Cardiac fibroblast (primary cell): Measurements from ENCODE around the gene HTATSF1.

ENCODE experiments used
- DNase-seq, 2 donors: peaks; one replicate each; pipeline versions ENCODE4 v3.0.0 to v3.0.0-alpha.2; 2010; ENCODE audit warnings: low read depth in 2 of 2
- H3K4me3 ChIP-seq, 2 donors: replicated peaks in 1 of 2; 1 replicate in 1 of 2; 2 replicates in 1 of 2; pipeline ENCODE4 v1.5.1; 2011; ENCODE audit warnings: low read depth in 2 of 2, low read length in 2 of 2, mild to moderate bottlenecking in 2 of 2, moderate library complexity in 1 of 2
- TF ChIP-seq, protein P1 (sequence below): IDR thresholded peaks from one replicate; pipeline ENCODE4 v1.5.1; 2011; ENCODE audit warnings: low read depth, mild to moderate bottlenecking, low read length, inconsistent platforms

The HTATSF1 gene

DNA sequence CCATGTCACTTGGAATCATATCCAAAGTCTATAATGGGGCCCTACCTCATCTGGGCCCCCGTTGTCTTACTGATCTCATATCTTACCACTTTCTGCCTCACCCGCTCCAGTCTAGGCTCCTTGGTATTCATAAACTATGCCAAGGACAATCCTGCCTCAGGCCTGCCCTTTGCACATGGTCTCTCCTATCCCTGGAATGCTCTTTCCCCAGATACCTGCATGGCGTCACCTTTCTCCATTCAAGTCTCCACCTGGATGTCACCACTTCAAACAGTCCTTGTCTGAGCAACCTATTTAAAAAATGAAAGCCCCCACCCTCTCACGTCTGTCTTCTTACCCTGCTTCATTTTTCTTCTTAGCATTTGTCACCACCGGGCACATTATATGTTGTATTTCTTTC, 42.8 kb downstream of the HTATSF1 start:
- TF ChIP-seq, protein P1, sequence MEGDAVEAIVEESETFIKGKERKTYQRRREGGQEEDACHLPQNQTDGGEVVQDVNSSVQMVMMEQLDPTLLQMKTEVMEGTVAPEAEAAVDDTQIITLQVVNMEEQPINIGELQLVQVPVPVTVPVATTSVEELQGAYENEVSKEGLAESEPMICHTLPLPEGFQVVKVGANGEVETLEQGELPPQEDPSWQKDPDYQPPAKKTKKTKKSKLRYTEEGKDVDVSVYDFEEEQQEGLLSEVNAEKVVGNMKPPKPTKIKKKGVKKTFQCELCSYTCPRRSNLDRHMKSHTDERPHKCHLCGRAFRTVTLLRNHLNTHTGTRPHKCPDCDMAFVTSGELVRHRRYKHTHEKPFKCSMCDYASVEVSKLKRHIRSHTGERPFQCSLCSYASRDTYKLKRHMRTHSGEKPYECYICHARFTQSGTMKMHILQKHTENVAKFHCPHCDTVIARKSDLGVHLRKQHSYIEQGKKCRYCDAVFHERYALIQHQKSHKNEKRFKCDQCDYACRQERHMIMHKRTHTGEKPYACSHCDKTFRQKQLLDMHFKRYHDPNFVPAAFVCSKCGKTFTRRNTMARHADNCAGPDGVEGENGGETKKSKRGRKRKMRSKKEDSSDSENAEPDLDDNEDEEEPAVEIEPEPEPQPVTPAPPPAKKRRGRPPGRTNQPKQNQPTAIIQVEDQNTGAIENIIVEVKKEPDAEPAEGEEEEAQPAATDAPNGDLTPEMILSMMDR = no peak
- no peak overlapping the region for H3K4me3 ChIP-seq

DNA sequence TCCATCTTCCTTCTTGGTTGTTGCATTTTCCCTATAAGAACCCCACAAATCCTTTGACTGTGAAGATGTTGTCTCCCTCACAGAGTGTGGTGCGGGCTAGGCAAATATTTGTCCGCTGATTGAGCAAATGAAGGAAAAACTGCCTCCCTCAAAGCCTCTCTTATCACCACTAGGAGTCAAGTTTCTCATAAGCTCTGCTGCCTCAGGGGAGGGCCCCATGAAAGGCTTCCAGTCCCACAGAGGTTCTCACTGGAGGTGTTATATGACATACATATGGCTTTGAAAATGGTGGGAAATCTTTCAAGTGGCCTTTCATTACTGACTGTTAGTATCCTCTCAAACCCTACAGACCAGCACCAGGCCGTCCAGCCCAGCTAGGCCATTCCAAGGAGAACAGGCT, 43.9 kb downstream of the HTATSF1 start:
- H3K4me3 ChIP-seq = no peak overlapping the region
- TF ChIP-seq, protein P1 = no peak
- peak in 1 of 2 donors; percentile 14 for DNase-seq

More for the DNA sequence above, 42.8 kb downstream of the HTATSF1 start:
- DNase-seq = no peak

DNA sequence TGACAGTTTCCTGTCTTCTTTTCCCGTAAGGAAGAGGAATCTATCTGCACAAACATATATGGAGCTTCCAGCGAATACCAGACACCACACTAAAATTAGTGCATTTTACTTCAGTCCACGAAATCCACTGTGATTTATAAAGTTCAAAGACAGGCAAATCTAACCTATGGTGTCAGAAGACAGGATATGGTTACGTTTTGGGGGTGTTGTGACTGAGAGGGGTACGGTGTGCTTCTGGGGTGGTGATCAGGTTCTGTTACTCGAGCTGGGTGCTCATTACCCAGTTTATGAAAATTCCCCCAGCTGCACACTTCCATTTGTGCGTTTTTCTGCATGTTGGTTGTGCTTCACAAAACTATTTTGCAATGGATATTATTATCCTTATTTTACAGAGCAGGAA, 44.9 kb downstream of the HTATSF1 start:
- DNase-seq = no peak
- TF ChIP-seq, protein P1 = no peak
- H3K4me3 ChIP-seq = no peak overlapping the region

DNA sequence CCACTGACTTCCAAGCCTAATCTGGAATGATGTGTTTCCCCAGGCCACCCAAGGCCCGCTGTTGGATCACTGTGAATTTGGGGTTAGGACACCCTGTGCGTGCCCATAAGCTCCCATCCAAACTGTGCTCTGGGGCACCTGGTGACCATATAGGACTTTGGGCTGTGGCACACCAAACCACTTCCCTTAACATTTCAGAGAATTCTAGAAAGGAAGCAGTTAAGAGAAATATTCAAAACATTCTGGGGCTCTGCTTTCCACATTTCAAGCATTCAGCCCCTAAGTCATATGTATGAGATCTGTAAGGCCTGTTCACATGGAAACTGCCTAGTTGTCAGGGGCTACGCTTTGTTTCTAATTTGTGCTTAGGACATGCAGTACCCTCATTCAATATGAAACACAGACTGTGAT, 49.0 kb downstream of the HTATSF1 start:
- TF ChIP-seq, protein P1 = no peak
- no peak overlapping the region for H3K4me3 ChIP-seq
- DNase-seq = no peak

DNA sequence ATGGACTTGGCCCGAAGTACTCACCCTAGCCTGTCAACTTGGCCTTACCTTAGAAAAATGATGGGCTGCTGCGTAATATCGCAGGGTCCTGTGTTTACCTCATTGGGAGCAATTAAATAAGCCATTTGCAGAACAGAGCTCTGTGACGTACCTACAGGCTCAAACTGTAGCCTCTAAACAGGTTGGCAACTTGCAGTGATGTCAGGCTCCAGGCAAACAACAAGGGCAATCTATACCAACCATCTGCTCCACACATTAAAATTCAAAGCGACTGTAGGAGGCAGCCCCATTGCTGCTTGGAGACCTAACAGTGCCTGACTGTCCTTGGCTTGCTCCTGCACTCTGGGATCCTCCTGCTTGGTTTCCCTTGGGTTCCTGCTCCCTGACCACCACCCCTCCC, 51.8 kb downstream of the HTATSF1 start:
- DNase-seq = no peak
- H3K4me3 ChIP-seq = no peak overlapping the region
- TF ChIP-seq, protein P1 = no peak

DNA sequence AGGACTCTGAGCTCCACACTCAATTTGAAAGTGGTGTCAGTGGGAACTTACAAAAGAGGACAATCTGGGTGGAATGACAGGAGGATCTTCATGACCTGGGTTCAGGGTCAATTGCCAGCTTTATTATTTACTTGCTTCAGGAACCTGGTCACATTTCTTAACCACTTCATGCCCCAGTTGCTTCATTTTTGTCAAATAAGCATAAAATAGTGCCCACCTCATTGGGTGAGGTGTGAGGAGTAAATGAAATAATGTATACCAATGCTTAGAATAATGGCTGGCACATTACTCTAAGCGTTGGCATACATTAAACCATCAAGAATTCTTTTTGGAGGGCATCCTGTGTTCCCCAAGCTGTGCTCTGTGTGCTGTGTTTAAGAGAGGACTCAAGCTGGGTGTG, 54.0 kb downstream of the HTATSF1 start:
- H3K4me3 ChIP-seq = no peak overlapping the region
- DNase-seq = no peak

DNA sequence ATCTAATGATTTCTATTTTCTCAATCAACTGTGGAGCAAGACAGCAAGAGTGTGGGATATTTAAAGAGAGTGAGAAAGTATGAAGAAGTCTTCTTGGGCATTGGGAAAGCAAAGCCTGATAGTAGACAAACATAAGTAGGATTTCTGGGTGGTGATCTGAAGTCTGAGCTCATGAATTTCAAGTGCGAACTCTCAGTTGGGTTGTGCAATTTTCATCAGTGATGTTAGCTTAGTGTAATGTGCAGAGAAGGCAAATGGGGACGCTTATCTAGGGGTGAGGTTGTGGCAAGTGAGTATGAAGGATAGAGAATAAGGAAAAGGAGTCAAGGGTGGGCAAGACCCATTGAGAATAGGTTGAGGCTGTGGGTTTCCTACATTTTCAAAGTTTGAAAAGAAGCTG, 58.3 kb downstream of the HTATSF1 start:
- DNase-seq = no peak
- H3K4me3 ChIP-seq = no peak overlapping the region
- TF ChIP-seq, protein P1 = no peak

More for the DNA sequence above, 54.0 kb downstream of the HTATSF1 start:
- TF ChIP-seq, protein P1 = no peak
